Measurements from ENCODE around the gene CTU2. TPM values are rescaled to one million over a fixed set of nuclear protein-coding genes. Genes with fewer than 3 reads are reported as not detected.

CTU2 gene
- polyA plus RNA-seq, 1 of the 3 experiments (the other 2 are of a cell fraction) = 16.2 TPM

DNA sequence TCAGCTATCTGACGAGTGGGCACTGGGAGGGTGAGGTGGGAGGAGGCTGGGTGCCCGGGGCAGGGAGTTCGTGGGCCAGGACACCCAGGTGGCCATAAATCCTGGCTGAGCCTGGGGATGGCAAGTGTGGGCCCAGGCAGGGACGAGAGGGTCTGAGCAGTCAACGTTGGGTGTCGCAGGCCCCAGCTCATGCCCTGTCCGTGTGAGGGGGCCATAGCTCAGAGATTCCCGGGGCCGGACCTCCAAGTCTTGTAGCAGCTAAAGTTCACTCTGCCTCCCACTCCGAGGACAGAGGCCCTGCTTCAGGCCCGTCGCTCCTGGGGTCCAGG, 34.4 kb downstream of the CTU2 start (continued):
- TF ChIP-seq, protein P1, sequence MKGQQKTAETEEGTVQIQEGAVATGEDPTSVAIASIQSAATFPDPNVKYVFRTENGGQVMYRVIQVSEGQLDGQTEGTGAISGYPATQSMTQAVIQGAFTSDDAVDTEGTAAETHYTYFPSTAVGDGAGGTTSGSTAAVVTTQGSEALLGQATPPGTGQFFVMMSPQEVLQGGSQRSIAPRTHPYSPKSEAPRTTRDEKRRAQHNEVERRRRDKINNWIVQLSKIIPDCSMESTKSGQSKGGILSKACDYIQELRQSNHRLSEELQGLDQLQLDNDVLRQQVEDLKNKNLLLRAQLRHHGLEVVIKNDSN (IDR thresholded peaks at IDR 0.05; ENCODE audit: borderline replicate concordance, low read depth) = no peak
- TF ChIP-seq GATA2 (CRISPR knock-in tag; IDR thresholded peaks at IDR 0.05) = no peak

DNA sequence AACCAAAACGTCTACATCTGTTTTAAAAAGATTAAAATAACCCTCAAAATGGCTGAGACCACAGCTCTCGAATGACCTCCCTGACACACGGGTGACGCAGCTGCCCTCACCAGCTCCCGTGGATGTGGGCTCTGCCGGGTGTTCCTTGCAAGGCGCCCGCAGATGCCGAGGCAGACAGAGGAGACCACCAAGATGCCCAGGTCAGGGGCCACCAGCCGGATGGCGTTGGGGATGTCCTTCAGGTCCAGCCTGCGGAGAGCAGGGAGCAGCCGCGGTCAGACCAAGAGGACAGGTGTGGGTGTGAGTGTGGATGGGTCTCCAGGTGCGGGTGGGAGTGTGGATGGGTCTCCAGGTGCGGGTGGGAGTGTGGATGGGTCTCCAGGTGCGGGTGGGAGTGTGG, 35.1 kb downstream of the CTU2 start:
- Histone ChIP-seq H3K36me3 (replicated peaks in 1 of 2; ENCODE audit: control insufficient read depth in 1 of 2, insufficient read depth in 2 of 2, low read length in 1 of 2) (peaks cover 0 to 18% of the 10 kb centered on the region in 2 experiments), H3K79me2 (ENCODE audit: insufficient read depth) (peaks cover 23% of the 10 kb centered on the region; the same call in 1 of the 2 replicates), H3K9ac (no peak overlapping the region), H3K27ac (ENCODE audit: low read depth in 2 of 2, low read length in 1 of 2) (no peak overlapping the region), H3F3A (replicated peaks; ENCODE audit: insufficient read depth) (peaks cover 8% of the 10 kb centered on the region), H3K9me3 (no peaks in the 10 kb centered on the region), H2AFZ (ENCODE audit: low read depth) (no peak overlapping the region), H4K20me1 (ENCODE audit: insufficient read depth) (peaks cover 37% of the 10 kb centered on the region), H3K9me2 (no peaks in the 10 kb centered on the region), H3K4me3 (ENCODE audit: low read depth in 2 of 2, low read length in 1 of 2) (no peak overlapping the region), H3K4me1 (ENCODE audit: control insufficient read depth in 1 of 2, insufficient read depth in 2 of 2, low read depth in 1 of 2, low read length in 1 of 2) (peaks cover 0 to 6% of the 10 kb centered on the region in 2 experiments; a peak in 1 of 4 replicates), H3K4me2 (no peak overlapping the region), H3K27me3 (ENCODE audit: insufficient read depth) (no peaks in the 10 kb centered on the region)
- ChIA-PET POLR2A (no interaction called here), CTCF (interaction anchor here (0.6 to 17.4 kb wide), 3 partner anchors 18 to 426 kb away, joined by 3 to 540 read pairs (median 3); no protein-coding TSS in a partner anchor)
- WGBS (ENCODE audit: low lambda C conversion rate) = 90% methylated on average over 15 of the region's 17 CpGs
- TF ChIP-seq GATA2 (CRISPR knock-in tag; IDR thresholded peaks at IDR 0.05) (no peak), POLR2AphosphoS5 (IDR thresholded peaks at IDR 0.05; ENCODE audit: low read depth, low read length) (no peak), YY1 (IDR thresholded peaks at IDR 0.05; ENCODE audit: low read depth) (no peak), EP300 (IDR thresholded peaks at IDR 0.05; ENCODE audit: borderline replicate concordance in 1 of 2, low read depth in 1 of 2, low read length in 1 of 2) (no peak), ELF1 (IDR thresholded peaks at IDR 0.05) (no peak), CHD2 (IDR thresholded peaks at IDR 0.05; ENCODE audit: low read length, partially characterized antibody) (no peak), MEF2A (IDR thresholded peaks at IDR 0.05; ENCODE audit: borderline replicate concordance, low read depth) (no peak), RFX5 (IDR thresholded peaks at IDR 0.05; ENCODE audit: low read length) (no peak), JUND (IDR thresholded peaks at IDR 0.05) (no peak), EZH2phosphoT487 (IDR thresholded peaks at IDR 0.05; ENCODE audit: borderline replicate concordance, low read depth) (no peak), GABPA (IDR thresholded peaks at IDR 0.05; ENCODE audit: low read depth) (no peak), NFIC (IDR thresholded peaks at IDR 0.05; ENCODE audit: borderline replicate concordance) (no peak), FOXM1 (IDR thresholded peaks at IDR 0.05; ENCODE audit: low read depth) (no peak)
- TF ChIP-seq, protein P1 (IDR thresholded peaks at IDR 0.05; ENCODE audit: borderline replicate concordance, low read depth) = no peak
- TF ChIP-seq, protein P2, sequence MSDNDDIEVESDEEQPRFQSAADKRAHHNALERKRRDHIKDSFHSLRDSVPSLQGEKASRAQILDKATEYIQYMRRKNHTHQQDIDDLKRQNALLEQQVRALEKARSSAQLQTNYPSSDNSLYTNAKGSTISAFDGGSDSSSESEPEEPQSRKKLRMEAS (IDR thresholded peaks at IDR 0.05; ENCODE audit: low read depth) = no peak
- no peak for DNase-seq
